ENCODE results near the gene NCKAP1. TPM values are rescaled to one million over a fixed set of nuclear protein-coding genes. Genes with fewer than 3 reads are reported as not detected.

The NCKAP1 gene
- polyA plus RNA-seq, 1 of the 3 experiments (the other 2 are of a cell fraction) = 64.0 TPM

DNA sequence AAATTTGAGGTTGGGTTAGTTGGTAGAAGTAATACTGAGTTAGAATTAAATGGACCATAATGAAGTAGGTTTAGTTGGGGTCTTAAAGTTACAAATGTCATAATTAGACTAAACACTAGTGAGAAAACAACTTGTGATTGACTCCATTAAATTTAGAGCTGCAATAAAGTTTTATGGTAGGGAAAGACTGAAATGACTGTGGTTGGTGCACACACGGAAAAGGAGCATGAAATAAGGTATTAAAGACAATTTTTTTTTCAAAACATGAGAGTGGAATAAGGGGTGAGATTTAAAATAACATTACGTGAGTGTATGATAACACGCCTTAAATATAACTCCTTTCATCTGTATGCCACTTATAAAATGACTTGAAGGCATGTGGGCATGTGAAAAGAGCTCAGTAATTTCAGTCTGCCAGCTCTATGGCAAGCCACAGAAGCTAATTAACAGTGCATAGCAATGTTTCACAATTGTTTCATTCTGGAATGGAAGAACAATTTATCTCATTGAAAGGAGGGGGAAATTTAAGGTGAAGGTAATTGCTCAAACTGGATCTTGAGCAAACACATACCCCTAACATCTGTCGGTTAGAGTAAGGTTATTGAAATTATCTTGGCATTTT, 173.2 kb downstream of the NCKAP1 start:
- H3F3A ChIP-seq (replicated peaks; ENCODE audit: insufficient read depth) = no peaks in the 10 kb centered on the region
- CTCF ChIA-PET = interaction anchor here (0.9 to 5.2 kb wide), 2 partner anchors 13 to 80 kb away, joined by 3 to 29 read pairs; no protein-coding TSS in a partner anchor
- no peak overlapping the region for H3K27ac ChIP-seq (ENCODE audit: low read depth in 2 of 2, low read length in 1 of 2)
- no peak overlapping the region for H3K4me3 ChIP-seq (ENCODE audit: low read depth in 2 of 2, low read length in 1 of 2)
- H3K4me2 ChIP-seq = no peak overlapping the region
- H3K79me2 ChIP-seq (ENCODE audit: insufficient read depth) = no peaks in the 10 kb centered on the region
- H3K9ac ChIP-seq = no peak overlapping the region
- H3K4me1 ChIP-seq (ENCODE audit: control insufficient read depth in 1 of 2, insufficient read depth in 2 of 2, low read depth in 1 of 2, low read length in 1 of 2) = peaks cover 0 to 35% of the 10 kb centered on the region in 2 experiments; a peak in 3 of 4 replicates
- H3K9me3 ChIP-seq = no peaks in the 10 kb centered on the region
- no peaks in the 10 kb centered on the region for H3K36me3 ChIP-seq (replicated peaks in 1 of 2; ENCODE audit: control insufficient read depth in 1 of 2, insufficient read depth in 2 of 2, low read length in 1 of 2)
- POLR2A ChIA-PET = no interaction called here
- H3K27me3 ChIP-seq (ENCODE audit: insufficient read depth) = no peaks in the 10 kb centered on the region
- TF ChIP-seq, protein P1, sequence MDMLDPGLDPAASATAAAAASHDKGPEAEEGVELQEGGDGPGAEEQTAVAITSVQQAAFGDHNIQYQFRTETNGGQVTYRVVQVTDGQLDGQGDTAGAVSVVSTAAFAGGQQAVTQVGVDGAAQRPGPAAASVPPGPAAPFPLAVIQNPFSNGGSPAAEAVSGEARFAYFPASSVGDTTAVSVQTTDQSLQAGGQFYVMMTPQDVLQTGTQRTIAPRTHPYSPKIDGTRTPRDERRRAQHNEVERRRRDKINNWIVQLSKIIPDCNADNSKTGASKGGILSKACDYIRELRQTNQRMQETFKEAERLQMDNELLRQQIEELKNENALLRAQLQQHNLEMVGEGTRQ (IDR thresholded peaks at IDR 0.05; ENCODE audit: borderline replicate concordance, low read depth, low read length) = no peak
- TF ChIP-seq ZBTB33 (IDR thresholded peaks at IDR 0.05; ENCODE audit: borderline replicate concordance, low read depth) = no peak
- no peak for TF ChIP-seq RXRA (IDR thresholded peaks at IDR 0.05; ENCODE audit: borderline replicate concordance, low read depth)
- no peak for TF ChIP-seq SMC3 (IDR thresholded peaks at IDR 0.05; ENCODE audit: low read depth, low read length)
- no peak for TF ChIP-seq RCOR1 (IDR thresholded peaks at IDR 0.05; ENCODE audit: low read length)
- TF ChIP-seq YY1 (IDR thresholded peaks at IDR 0.05; ENCODE audit: low read depth) = no peak
- no peak for TF ChIP-seq SIN3A (IDR thresholded peaks at IDR 0.05; ENCODE audit: borderline replicate concordance, low read depth, low read length)
- no peak for TF ChIP-seq FOXM1 (IDR thresholded peaks at IDR 0.05; ENCODE audit: low read depth)
- no peak for TF ChIP-seq ELF1 (IDR thresholded peaks at IDR 0.05)
- TF ChIP-seq MEF2A (IDR thresholded peaks at IDR 0.05; ENCODE audit: borderline replicate concordance, low read depth) = no peak
- H2AFZ ChIP-seq (ENCODE audit: low read depth) = no peak overlapping the region
- no peak for DNase-seq
- no peaks in the 10 kb centered on the region for H4K20me1 ChIP-seq (ENCODE audit: insufficient read depth)
- H3K9me2 ChIP-seq = no peaks in the 10 kb centered on the region
- WGBS (ENCODE audit: low lambda C conversion rate) = 89% methylated on average over 4 of the region's 4 CpGs

- Histone ChIP-seq H3K79me2 (ENCODE audit: insufficient read depth) (no peaks in the 10 kb centered on the region), H2AFZ (ENCODE audit: low read depth) (no peak overlapping the region), H3K27me3 (ENCODE audit: insufficient read depth) (no peaks in the 10 kb centered on the region), H3K36me3 (replicated peaks in 1 of 2; ENCODE audit: control insufficient read depth in 1 of 2, insufficient read depth in 2 of 2, low read length in 1 of 2) (no peaks in the 10 kb centered on the region), H3K9me3 (no peaks in the 10 kb centered on the region), H3K9me2 (no peaks in the 10 kb centered on the region), H3K27ac (ENCODE audit: low read depth in 2 of 2, low read length in 1 of 2) (peak overlapping the region in 1 of 2 experiments; percentile 50; a peak in 1 of 4 replicates), H3F3A (replicated peaks; ENCODE audit: insufficient read depth) (peaks cover 12% of the 10 kb centered on the region), H3K4me2 (no peak overlapping the region), H3K4me1 (ENCODE audit: control insufficient read depth in 1 of 2, insufficient read depth in 2 of 2, low read depth in 1 of 2, low read length in 1 of 2) (peaks cover 7 to 35% of the 10 kb centered on the region in 2 experiments; a peak in 3 of 4 replicates), H3K9ac (no peak overlapping the region), H3K4me3 (ENCODE audit: low read depth in 2 of 2, low read length in 1 of 2) (no peak overlapping the region), H4K20me1 (ENCODE audit: insufficient read depth) (no peaks in the 10 kb centered on the region)
- ChIA-PET POLR2A (no interaction called here), CTCF (interaction anchor here (0.9 to 2.3 kb wide), 7 partner anchors 8 to 116 kb away, joined by 3 to 12 read pairs (median 4); no protein-coding TSS in a partner anchor)
- TF ChIP-seq EP300 (IDR thresholded peaks at IDR 0.05; ENCODE audit: borderline replicate concordance in 1 of 2, low read depth in 1 of 2, low read length in 1 of 2) (peak in 1 of 2 experiments; percentile 68; a peak in 2 of 4 replicates), SMC3 (IDR thresholded peaks at IDR 0.05; ENCODE audit: low read depth, low read length) (no peak), RCOR1 (IDR thresholded peaks at IDR 0.05; ENCODE audit: low read length) (peak; percentile 63; the same call in 1 of the 2 replicates), FOSL2 (IDR thresholded peaks at IDR 0.05; ENCODE audit: borderline replicate concordance, low read depth) (no peak)
- peak; percentile 48 for DNase-seq
Observed at GRCh38 chr2:182863642-182864041, 174.6 kb downstream of the NCKAP1 start.

All from SK-N-SH (cell line).